H1 (cell line): ENCODE results near the gene CGNL1. TPM values are rescaled to one million over a fixed set of nuclear protein-coding genes. Genes with fewer than 3 reads are reported as not detected.

Experiments
- CHD7 ChIP-seq: fragments of 300-600 bp; sonication (generic); IDR thresholded peaks from 2 replicates; pipeline ENCODE4 v1.7.1; 2012; ENCODE audit warnings: low read length, moderate library complexity, mild to moderate bottlenecking, inconsistent platforms; ENCODE audit not compliant: insufficient replicate concordance
- TAF7 ChIP-seq: optimal IDR thresholded peaks from 2 replicates; pipeline ENCODE3; 2011; ENCODE audit warnings: low read depth, mild to moderate bottlenecking, inconsistent platforms, low read length, moderate library complexity, borderline replicate concordance
- polyA plus RNA-seq, 7 experiments: library from polyadenylated mRNA; depleted of rRNA in 3 of 7; stranded (reverse) in 5 of 7; unstranded in 2 of 7; fragments of >200 nt in 5 of 7; fragments of 200-250 nt in 2 of 7; gene quantifications; 1 replicate in 5 of 7; 2 replicates in 1 of 7; 4 replicates in 1 of 7; pipeline versions ENCODE4 v1.2.1 to v1.2.3, GENCODE V29; 2011 to 2013; ENCODE audit warnings: missing spikeins in 2 of 7, mixed read lengths in 2 of 7
- total RNA-seq: library from RNA; stranded (reverse); fragmentation: NEBNext Ultra II Directional; extraction: Animal tissue kit (Norgen Biotek cat#: 25700); gene quantifications from 2 replicates; pipeline ENCODE4 v1.2.1, GENCODE V29; 2021

CGNL1 gene
- total and polyA plus RNA-seq, 2 of the 8 experiments (the other 6 are each of a cell fraction or from before 2014, with no cell fraction given) = 21.8 to 75.6 TPM

GRCh38 chr15:57440167-57440566 lies 63.9 kb downstream of the CGNL1 start (continued):
- TF ChIP-seq CHD7 = no peak
- TF ChIP-seq TAF7 = no peak
